Stimulated activated CD4-positive, alpha-beta T cell treated with anti-CD3 and anti-CD28 coated beads, Interleukin-12 subunit alpha, Interleukin-12 subunit beta, amount 100 ng/mL, for 4 hours (primary cell): ENCODE results near the gene OSBPL2.

ENCODE experiments used
- DNase-seq: peaks from one replicate; pipeline ENCODE4 v3.0.0-alpha.2; 2020

Gene OSBPL2

DNA sequence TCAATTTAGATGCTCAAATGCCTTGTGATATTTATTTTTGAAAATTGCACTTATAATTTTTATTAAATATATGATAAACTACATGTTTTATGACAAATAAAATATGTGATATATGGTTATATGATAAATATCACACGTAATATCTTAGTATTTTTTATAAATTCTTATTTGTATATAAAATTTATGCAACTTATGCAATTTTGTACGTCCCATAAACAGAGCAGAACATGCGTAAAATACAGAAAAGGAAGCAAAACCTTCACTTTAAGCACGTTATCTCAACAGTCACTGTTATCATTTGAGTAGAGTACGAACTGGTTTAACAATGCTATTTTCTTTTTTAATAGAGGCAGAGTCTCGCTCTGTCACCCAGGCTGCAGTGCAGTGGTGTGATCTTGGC, 48.8 kb downstream of the OSBPL2 start:
- no peak for DNase-seq

DNA sequence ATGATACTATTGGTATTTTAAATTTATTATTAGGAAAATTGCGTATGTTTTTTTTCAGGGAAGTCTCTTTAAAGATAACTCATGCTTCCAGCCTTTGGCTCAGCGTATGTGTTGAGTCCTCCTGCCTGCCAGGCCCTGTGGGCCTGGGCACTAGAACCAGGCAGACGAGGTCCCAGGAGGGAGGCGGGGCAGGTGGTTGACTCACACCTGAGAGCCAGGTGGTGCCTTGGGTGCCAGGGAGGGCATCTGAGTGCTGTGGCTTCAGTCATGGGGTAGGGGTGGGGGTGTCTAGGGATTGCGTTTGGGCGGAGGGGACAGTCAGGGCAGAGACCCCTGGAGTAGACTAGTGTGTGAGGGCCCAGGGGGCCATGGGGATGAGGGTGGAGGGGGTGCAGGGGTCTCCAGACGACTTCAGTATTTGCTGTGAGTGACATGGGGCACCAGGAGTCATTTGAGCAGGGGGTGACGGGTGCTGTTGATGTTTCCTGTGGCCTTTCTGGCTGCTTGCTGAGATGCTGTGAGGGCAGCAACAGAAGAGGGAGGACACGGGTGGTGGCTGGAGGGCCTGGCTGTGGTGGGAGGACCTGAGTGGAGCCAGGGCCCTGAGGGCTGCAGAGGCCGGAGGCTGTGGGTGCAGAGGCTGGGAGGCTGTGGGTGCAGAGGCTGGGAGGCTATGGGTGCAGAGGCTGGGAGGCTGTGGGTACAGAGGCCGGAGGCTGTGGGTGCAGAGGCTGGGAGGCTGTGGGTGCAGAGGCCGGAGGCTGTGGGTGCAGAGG, 49.6 kb downstream of the OSBPL2 start:
- no peak for DNase-seq

DNA sequence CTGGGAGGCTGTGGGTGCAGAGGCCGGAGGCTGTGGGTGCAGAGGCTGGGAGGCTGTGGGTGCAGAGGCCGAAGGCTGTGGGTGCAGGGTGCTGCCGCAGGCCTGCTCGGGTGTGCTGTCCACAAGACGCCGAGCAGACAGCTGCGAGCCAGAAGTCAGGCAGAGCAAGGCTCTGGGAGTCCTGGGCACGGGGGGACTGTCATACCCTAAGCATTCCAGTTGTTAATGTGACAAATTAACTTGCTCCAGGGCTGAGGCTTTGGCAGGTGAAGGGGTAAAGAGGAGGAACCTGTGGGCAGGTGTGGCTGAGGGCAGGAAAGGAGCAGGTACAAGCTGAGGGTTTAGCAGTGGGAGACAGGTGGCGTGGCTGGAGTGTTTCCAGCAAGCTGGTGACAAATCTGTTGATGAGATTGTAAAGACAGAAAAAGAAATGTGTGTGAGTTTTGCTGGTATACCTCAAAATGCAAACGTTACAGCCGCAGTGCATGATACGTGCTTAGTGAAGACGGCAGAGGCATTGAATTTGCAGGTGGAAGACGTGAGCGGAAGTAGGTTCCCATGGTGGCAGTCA, 50.3 kb downstream of the OSBPL2 start:
- DNase-seq: no peak

DNA sequence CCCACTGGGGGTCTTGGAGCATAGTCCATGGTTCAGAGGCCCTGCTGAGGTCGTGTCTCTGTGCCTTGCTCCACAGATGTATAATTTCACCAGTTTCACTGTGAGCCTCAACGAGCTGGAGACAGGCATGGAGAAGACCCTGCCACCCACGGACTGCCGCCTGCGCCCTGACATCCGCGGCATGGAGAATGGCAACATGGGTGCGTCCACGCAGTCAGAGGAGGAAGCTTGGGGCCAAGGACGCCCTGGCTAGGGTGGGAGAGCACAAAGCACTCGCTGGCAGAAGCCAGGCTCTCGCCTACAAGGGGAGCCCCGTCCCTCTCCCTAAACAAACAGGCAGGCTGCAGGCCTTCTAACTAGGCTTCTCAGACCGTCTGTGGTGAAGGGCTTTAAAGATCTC, 50.8 kb downstream of the OSBPL2 start:
- no peak for DNase-seq

DNA sequence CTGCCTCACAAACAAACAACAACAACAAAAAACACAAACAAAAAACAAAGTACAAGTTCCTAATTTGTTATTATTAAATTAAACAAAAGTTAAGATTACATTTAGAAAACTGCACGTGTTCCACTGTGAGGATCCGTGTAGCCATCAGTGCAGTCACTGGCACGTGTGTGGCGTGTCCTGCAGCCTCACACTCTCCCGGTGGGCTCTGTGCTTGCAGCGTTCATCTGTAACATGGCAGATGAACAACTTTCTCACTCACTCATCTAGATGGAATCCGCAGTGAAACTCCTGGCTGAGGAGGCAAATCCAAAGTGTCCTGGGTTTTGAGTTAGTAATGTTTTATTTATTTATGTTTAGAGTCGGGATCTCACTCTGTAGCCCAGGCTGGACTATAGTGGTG, 51.6 kb downstream of the OSBPL2 start:
- DNase-seq: no peak

DNA sequence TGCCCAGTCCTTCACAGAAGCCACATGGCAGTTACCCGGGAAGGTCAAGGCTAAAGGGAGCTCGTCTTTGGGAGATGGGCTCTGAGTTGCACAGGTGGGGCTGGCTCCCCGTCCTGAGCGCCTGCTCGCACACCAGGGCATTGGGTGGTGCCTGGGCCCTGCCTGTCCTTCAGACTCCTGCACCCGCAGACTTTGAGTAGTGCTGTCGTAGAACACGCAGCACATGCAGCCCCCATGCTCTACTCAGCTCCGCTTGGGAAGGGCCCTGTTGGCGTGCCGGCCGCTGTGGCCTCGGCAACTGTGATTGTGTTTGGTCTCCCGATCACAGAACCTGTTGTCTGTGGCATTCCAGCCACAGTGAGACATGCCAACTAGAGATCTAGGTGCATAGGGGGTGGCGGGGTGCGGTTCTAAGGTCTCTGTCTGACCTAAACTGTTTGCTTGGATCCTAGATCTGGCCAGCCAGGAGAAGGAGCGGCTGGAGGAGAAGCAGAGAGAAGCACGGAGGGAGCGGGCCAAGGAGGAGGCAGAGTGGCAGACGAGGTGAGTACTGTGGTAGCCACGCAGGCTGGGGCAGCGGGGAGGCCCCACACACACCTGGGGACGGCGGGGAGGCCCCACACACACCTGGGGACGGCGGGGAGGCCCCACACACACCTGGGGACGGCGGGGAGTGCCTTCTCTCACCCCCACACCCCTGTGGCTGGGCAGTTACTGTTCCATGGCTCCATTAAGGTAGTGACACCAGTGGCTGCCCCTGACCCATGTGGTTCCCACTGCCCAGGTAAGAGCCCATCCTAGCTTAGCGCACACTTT, 53.1 kb downstream of the OSBPL2 start:
- no peak for DNase-seq

DNA sequence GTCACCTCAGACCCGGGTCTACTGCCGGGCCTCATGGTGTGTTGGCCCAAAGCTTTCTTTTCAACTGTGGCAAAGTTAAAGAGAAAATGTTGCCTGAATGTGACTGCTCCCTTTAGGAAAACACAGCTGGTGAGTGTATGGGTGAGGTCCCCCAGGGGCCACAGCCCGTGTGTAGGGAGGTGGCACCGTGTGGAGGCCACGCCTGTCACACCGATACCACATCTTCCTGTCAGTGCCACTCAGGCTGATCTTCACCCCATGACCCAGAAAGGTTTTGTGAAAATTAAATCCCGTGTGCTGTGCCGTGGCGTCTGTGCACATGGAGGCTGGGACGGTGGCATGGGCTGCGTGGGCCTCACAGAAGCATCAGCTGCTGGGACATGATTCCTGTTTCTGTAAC, 53.8 kb downstream of the OSBPL2 start:
- no peak for DNase-seq

DNA sequence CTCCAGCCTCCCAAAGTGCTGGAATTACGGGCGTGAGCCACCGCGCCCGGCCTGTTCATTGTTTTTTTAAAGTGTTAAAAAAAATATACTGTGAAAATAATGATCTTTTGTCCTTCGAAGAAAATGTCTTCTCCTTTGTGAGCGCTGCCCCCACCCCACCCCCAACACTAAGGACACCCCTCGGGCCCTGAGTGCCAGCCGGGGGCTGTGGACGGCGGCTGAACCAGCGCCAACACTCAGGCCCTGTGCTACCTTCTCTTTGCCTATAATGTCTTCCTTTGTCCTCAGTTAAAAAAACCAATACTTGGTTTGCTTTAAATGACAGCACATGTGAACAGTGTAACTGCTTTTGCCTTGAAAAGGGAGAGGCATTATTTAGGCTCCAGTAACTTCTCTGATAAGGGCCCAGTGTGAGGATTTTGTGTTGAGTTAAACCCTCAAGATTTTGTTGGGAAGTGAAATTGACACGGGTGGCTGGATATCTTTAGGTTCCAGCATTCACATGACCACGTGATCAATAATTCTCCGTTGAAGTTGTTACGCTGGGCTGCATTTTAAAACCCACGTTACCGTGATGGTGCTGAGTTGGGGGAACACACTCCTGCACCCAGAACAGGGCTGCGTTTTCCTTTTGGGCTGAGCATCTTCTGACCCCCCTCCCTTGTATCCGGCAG, 54.9 kb downstream of the OSBPL2 start:
- no peak for DNase-seq

DNA sequence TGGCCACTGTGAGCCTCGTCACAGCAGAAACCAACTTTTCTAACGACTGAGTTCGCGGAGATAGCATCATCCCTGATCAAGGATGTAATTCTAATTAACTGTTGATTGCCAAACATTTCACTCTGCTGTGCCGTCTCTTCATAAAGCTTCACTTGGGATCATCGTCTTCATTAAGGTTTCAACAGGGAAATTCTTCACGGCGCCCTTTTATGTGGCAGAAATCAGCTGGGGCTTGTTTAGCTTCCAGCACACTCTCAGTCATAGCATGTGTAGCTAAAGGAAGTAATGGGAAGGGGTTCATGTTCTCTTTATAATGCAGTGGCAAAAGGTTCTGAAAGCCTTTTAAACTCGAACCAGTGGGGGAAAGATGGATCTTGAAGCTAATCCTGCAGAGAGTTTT, 55.6 kb downstream of the OSBPL2 start:
- DNase-seq: no peak

DNA sequence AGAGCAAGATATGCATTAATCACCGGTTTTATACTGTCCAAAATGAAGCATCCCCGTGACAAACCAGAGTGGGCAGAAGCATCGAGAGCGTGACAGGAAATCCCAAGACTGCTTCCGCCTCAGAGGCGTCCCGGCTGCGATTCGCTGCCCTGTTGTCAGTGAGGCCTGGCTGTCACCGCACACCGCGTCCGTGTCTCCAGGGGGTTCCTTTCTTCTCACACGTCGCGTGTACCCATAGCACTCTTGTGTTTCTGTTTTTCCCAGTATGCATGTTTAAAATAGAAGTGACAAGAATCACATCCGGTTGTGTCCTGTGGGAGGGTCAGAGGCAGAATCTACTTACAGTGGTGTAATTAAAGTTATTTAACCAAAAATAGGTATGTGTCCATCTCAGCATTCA, 56.2 kb downstream of the OSBPL2 start:
- no peak for DNase-seq

DNA sequence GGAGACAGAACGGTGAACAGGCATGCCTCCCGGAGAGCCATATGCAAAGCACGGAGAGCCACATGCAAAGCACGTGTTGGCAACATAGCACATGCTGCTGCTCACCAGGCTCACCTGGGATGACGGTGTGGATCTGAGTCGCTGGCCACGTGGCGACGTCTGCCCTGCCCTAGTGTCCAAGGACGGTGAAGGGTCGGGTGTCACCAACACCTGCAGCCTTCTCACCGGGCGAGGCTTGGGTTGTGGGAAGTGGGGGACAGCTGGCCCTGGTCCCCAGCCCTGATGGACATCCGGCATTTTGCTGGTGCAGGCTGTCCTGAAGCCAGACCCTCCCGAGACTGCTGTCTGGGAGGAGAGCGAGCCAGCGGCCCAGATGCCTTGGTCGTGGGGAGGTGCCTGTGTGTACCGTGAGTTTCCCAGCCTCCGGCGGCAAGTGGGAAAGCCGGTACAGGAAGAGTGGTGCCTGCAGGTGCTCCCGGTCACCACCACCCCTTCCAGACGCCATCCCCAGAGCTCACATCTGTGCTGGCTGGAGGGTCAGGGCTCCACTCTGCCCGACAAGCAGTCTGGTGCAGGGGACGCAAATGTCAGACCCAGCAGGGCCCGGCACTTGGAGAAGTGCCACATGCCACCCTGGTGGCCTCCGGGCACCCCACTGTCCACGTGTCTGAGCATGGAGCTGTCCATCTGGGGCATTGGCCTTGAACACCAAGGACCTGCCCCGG, 58.6 kb downstream of the OSBPL2 start:
- DNase-seq: no peak

DNA sequence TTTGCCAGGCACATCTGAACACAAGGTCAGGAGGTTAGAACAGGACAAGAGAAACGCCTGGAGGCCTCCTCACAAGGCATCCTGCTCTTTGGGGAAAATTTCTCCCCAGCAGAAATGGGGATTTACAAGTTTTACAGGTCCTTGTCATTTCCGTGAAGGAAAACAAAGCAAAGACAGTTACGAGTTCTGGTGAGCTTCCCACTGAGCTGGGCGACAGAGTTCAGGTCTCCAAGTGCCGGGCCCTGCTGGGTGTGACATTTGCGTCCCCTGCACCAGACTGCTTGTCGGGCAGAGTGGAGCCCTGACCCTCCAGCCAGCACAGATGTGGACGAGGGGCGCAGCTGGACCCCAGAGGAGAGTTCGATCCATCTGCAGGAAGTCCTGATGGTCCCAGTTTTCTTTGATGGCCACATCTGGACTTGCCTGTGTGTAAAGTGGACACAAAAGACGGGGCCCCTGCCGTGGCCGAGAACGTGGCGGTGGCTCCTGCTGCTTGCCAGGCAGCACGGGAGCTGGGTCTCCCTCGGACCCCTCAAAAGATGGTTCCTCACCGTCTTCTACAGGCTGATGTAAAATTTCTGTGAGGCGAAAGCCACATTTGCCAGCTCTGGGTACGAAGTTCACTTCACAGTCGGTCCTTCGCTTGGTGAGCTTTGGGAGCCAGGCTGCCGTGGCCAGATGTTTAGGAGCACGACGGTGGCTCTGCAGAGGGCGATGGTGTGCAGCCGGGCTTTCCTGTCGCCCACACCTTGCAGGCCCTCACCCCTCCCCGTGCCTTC, 59.3 kb downstream of the OSBPL2 start:
- DNase-seq: no peak

DNA sequence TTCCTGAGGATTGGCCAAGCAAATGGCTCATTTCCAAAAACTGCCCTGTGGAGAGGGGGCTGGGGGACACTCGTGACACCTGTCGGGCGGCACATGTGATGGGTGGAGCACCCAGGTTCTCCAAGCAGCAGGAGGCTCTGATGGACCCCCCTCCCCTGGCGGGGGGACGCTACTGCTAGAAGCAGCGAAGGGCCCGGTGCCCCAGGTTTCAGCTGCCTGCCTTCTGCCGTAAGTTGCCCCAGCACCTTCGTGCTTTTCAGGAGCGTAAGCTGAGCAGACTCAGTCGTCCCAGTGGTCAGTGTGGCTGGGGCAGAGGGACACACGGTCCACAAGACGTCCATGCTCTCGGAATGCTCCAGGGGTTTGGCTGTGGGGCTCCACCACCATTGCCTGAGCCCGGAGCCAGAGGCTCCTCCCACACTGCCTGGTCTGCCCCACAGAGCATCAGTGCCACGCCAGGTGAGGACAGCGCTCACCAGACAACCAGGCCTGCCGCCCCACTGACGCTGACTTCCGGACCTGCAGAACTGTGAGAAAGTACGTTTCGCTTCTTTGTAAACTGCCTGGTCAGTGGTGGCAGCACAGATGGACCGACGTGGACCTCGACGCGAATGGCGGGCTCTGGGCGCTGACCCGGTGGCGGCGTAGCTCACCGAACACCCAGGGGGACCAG, 60.4 kb downstream of the OSBPL2 start:
- DNase-seq: no peak

DNA sequence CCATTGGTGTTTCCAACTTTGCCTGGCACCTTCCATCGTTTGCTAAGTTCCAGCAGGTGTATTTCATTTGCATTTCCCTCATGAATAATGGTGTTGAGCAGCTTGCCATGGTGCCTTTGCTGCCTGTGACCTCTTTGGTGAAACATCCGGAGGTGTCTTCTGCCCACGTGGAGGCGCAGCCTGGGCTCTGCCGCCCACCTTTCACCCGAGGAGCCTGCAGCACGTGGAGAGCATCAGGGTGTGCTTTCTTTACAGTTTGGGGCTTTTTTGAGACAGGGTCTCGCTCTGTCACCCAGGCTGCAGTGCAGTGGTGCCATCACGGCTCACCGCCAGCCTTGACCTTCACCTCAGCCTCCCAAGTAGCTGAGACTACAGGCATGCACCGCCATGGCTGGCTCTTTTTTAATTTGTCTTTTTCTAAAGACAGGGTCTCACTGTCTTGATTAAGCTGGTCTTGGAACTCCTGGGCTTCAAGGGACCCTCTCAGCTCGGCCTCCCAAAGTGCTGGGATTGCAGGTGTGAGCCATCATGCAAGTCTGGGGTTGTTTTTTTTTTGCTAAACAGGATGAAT, 61.4 kb downstream of the OSBPL2 start:
- DNase-seq: no peak

DNA sequence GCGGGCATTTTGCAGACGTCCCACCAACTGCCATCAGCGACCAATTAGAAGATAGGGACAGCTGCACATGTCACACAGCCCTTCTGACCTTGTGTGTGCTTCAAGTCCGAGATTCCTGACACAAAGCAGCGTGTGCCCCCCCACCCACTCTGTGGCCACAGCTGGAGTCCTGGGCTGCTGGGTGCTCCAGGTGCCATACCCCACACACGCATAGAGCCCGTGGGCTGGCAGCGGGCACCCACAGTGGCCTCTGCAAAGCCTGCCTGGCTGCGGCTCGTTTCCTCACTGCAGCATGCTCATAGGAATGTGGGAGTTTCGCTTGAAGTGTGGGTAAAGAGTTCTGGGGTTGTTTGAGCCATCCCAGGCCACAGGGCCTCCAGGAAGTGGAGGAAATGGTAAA, 62.0 kb downstream of the OSBPL2 start:
- DNase-seq: no peak

DNA sequence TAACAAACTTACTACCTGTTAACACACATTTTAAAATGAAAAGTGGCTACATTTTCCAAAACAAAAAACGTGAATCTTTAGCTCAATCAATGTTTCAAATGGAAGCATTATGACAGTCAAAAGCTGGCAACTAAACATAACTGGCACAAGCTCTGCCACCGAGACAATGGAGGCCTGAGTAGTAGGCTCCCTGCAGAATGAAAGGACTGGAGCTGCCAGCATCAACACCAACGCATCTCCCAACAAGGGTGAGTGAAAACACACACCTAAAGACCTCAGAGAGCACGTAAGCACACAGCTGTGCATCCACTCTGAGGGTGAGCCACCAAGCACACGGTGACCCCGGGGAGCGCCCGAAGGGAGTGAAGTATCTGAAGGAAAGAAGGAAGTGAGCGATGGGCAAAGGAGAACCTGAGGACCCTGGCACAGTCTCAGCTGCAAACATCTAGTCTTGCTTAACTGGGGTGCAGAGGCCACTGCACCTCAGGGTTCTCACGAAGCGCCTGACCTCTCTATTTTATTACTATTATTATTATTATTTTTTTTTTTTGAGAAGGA, 62.9 kb downstream of the OSBPL2 start:
- DNase-seq: no peak

DNA sequence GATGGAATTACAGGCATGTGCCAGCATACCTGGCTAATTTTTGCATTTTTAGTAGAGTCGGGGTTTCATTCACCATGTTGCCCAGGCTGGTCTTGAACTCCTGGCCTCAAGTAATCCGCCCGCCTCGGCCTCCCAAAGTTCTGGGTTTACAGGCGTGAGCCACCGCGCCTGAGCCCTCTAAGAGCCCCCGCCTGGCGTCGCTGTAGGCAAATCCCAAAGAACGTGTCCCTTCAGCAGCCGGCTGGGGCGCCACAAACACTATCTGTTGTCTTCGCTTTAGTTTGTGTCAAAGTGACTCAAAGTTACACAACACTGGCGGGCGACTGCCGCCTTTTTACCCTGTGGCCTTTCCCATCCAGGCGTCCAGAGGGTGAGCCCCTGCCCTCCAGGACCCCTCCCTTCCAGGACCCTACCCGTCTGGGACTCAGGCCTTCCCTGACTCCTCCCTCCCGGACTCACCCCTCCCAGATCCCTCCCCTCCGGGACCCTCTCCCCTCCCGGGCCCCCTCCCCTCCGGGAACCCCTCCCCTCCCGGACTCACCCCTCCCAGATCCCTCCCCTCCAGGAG, 63.5 kb downstream of the OSBPL2 start:
- peak; percentile 82 for DNase-seq

DNA sequence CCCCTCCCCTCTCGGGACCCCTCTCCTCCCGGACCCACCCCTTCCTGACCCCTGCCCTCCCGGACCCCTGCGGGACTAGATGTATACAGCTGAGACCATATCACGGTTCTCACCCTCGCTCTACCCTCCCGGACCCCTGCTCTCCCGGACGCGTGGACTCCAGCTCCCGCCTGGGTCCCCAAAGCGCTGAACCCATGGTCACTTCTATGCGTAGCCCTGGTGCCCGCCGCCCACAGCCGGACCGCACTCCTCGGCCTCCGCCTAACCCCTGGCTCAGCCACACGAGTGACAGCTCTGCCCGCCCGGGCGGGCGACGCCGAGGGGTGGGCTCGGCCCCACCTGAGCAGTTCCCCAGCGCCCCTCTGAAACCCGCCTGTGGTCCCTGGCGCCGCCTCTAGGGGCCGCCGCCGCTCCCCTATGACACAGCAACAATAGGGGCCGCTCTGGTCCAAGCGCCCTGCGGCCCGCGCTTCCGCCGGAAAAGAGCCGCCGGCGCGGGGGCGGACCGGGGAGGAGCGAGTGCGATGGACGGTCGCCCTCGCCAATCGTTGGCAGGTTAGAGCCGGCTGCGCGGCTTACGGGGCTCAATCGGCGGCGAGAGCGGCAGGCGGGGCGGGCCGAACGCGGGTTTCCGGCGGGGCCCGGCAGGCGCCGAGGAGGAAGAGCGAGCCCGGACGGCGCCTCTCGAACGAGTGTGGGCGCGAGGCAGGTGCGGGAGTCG, 64.2 kb downstream of the OSBPL2 start, which contains the start of gene ADRM1:
TSS of gene ADRM1 (plus strand) at position 657 of the 721 bp plus-strand sequence. CDS start 572 bp downstream, outside the sequence.
- peak; percentile 96 for DNase-seq

DNA sequence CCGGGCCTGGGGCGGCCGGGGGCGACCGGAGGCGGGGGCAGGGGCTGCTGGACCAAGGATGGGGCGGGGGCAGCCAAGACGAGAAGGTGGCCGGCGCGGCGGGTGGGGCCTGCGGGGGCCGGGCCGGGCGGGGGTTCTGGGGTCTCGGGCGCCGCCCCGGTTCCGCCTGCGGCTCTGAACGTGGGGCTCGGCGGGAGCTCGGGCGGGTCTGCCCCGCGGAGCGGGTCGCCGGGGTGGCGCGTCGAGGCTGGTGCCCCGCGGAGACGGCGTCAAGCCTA, 64.7 kb downstream of the OSBPL2 start:
- no peak for DNase-seq
